DMS53 (cell line): ENCODE measurements around the gene JMJD1C.
A peak's percentile ranks its signal among the peaks of the same experiment; 100 is the strongest.
"Not testable (repeated sequence)": the region's sequence is repeated elsewhere in the genome, so short reads cannot be mapped to it uniquely, and the experiment has no call there.

Experiments used
- DNase-seq: peaks from one replicate; lab custom pipeline; 2025; lab: John Stamatoyannopoulos, UW

JMJD1C gene

GRCh38 chr10:63409465-63410027, 56.2 kb downstream of the JMJD1C start:
- no peak for DNase-seq

GRCh38 chr10:63407136-63407662, 58.6 kb downstream of the JMJD1C start:
- DNase-seq: no peak

- DNase-seq: no peak
These were observed 69.5 kb downstream of the JMJD1C start for GRCh38 chr10:63396133-63396761.

- DNase-seq: no peak
These were observed 72.7 kb downstream of the JMJD1C start for GRCh38 chr10:63393050-63393449.

- DNase-seq: no peak
These were observed 73.6 kb downstream of the JMJD1C start for GRCh38 chr10:63392224-63392623.

GRCh38 chr10:63391812-63392211, 74.0 kb downstream of the JMJD1C start:
- DNase-seq: no peak

- peak; percentile 7 for DNase-seq
These were observed 75.3 kb downstream of the JMJD1C start for GRCh38 chr10:63390521-63390920.

GRCh38 chr10:63388421-63389031, 77.3 kb downstream of the JMJD1C start:
- peak; percentile 6 for DNase-seq

GRCh38 chr10:63385254-63385653, 80.5 kb downstream of the JMJD1C start:
- no peak for DNase-seq

GRCh38 chr10:63384675-63385074, 81.1 kb downstream of the JMJD1C start:
- DNase-seq: no peak

- no peak for DNase-seq
These were observed 81.8 kb downstream of the JMJD1C start for GRCh38 chr10:63384001-63384400.

GRCh38 chr10:63383141-63383540, 82.6 kb downstream of the JMJD1C start:
- DNase-seq: no peak

GRCh38 chr10:63382066-63382465, 83.7 kb downstream of the JMJD1C start:
- no peak for DNase-seq

GRCh38 chr10:63377305-63377661, 88.5 kb downstream of the JMJD1C start:
- DNase-seq: not testable (repeated sequence)

- no peak for DNase-seq
These were observed 89.0 kb downstream of the JMJD1C start for GRCh38 chr10:63376560-63377304.

- no peak for DNase-seq
These were observed 89.9 kb downstream of the JMJD1C start for GRCh38 chr10:63375859-63376258.

- DNase-seq: no peak
These were observed 90.3 kb downstream of the JMJD1C start for GRCh38 chr10:63375458-63375857.

GRCh38 chr10:63374991-63375390, 90.8 kb downstream of the JMJD1C start:
- no peak for DNase-seq

GRCh38 chr10:63373176-63373575, 92.6 kb downstream of the JMJD1C start:
- no peak for DNase-seq

- no peak for DNase-seq
These were observed 96.1 kb downstream of the JMJD1C start for GRCh38 chr10:63369711-63370110.

- peak; percentile 11 for DNase-seq
These were observed 97.4 kb downstream of the JMJD1C start for GRCh38 chr10:63368365-63368764.

GRCh38 chr10:63366933-63367332, 98.8 kb downstream of the JMJD1C start:
- DNase-seq: no peak
